Cardiac muscle cell (in vitro differentiated cells and primary cell): ENCODE data around the gene MT1H. TPM values are rescaled to one million over a fixed set of nuclear protein-coding genes. Genes with fewer than 3 reads are reported as not detected.
A peak's percentile ranks its signal among the peaks of the same experiment; 100 is the strongest.

ENCODE experiments used
- DNase-seq, 2 donors: peaks; one replicate each; pipeline versions ENCODE4 v3.0.0 to v3.0.0-alpha.2; 2010 to 2017; ENCODE audit warnings: low read depth in 1 of 2, low spot score in 1 of 2
- H3K27ac ChIP-seq: fragments of 200-600 bp; sonication (generic); 2 replicates; pipeline ENCODE4 v1.5.1; 2016
- H3K27me3 ChIP-seq: fragments of 200-600 bp; sonication (generic); 2 replicates; pipeline ENCODE4 v1.6.0; 2016; ENCODE audit warnings: control low read depth
- H3K36me3 ChIP-seq: fragments of 200-600 bp; sonication (generic); 2 replicates; pipeline ENCODE4 v1.5.1; 2016; ENCODE audit warnings: control low read depth
- H3K4me1 ChIP-seq: fragments of 200-600 bp; sonication (generic); 2 replicates; pipeline ENCODE4 v1.8.1; 2017; ENCODE audit warnings: low read depth, mild to moderate bottlenecking, mixed run types
- H3K4me3 ChIP-seq: fragments of 200-600 bp; sonication (generic); 2 replicates; pipeline ENCODE4 v1.5.1; 2016; ENCODE audit warnings: mild to moderate bottlenecking
- H3K9me3 ChIP-seq: fragments of 200-600 bp; sonication (generic); 2 replicates; pipeline ENCODE4 v1.5.1; 2017; ENCODE audit warnings: low read depth, mild to moderate bottlenecking, control low read depth
- polyA plus RNA-seq: library from polyadenylated mRNA; unstranded; fragments of >200 nt; fragmentation: Nextera tagmentation; extraction: Ambion mirVana; gene quantifications from 2 replicates; pipeline ENCODE4 v1.2.1, GENCODE V29; 2016
- total RNA-seq: library from RNA; depleted of rRNA; stranded (reverse); fragments of >200 nt; gene quantifications from 2 replicates; pipeline ENCODE4 v1.2.3, GENCODE V29; 2016
- TF ChIP-seq, protein P1 (sequence below): IDR thresholded peaks from 2 replicates; pipeline ENCODE4 v1.5.1; 2012; ENCODE audit warnings: low read depth, mild to moderate bottlenecking, low read length

The MT1H gene
- total and polyA plus RNA-seq, 2 experiments from 2014 or later, result not detected

- no peaks in the 10 kb centered on the region for H3K4me1 ChIP-seq
- no peak for DNase-seq
These were observed 34.7 kb upstream of the MT1H start for GRCh38 chr16:56634715-56635440.

GRCh38 chr16:56635441-56635967 is 34.1 kb upstream of the MT1H start:
- no peaks in the 10 kb centered on the region for H3K4me1 ChIP-seq
- no peak for DNase-seq
- no peak overlapping the region for H3K4me3 ChIP-seq

More at GRCh38 chr16:56634715-56635440, 34.7 kb upstream of the MT1H start:
- Histone ChIP-seq H3K27me3 (peaks cover 100% of the 10 kb centered on the region), H3K27ac (no peak overlapping the region), H3K9me3 (no peaks in the 10 kb centered on the region), H3K4me3 (no peak overlapping the region), H3K36me3 (no peaks in the 10 kb centered on the region)
- TF ChIP-seq, protein P1, sequence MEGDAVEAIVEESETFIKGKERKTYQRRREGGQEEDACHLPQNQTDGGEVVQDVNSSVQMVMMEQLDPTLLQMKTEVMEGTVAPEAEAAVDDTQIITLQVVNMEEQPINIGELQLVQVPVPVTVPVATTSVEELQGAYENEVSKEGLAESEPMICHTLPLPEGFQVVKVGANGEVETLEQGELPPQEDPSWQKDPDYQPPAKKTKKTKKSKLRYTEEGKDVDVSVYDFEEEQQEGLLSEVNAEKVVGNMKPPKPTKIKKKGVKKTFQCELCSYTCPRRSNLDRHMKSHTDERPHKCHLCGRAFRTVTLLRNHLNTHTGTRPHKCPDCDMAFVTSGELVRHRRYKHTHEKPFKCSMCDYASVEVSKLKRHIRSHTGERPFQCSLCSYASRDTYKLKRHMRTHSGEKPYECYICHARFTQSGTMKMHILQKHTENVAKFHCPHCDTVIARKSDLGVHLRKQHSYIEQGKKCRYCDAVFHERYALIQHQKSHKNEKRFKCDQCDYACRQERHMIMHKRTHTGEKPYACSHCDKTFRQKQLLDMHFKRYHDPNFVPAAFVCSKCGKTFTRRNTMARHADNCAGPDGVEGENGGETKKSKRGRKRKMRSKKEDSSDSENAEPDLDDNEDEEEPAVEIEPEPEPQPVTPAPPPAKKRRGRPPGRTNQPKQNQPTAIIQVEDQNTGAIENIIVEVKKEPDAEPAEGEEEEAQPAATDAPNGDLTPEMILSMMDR, result no peak

DNA sequence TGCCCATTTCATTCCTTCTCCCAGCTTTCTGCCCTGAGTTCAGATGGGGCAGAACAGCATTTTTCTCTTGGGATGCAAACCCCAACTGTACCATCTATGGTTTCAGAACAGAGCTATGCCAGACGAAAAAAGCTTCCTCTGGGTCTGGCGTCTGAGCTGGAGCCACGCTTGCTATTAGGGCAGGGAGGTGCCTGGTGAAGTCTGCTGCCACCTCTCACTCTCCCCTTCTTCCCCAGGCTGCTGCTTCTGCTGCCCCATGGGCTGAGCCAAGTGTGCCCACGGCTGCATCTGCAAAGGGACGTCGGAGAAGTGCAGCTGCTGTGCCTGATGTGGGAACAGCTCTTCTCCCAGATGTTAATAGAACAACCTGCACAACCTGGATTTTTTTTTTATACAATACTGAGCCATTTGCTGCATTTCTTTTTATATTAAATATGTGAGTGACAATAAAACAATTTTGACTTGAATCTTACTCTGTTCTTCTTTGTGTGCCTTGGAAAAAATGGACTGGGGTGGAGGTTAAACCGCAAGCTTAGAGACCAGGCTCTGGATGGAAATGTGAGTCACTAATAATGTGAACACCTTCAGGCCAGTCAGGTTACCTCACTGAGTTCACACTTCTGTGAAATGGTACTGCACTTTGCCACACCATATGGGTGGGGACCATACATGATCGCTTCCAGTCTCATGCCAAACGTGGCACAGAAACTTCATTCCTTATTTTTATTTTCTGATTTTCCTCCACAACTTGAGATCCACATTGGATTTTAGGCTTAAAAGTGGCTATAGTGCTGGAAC is 32.8 kb upstream of the MT1H start:
- Histone ChIP-seq H3K4me3 (no peak overlapping the region), H3K4me1 (no peaks in the 10 kb centered on the region), H3K36me3 (no peaks in the 10 kb centered on the region), H3K27me3 (peaks cover 100% of the 10 kb centered on the region), H3K27ac (no peak overlapping the region), H3K9me3 (no peaks in the 10 kb centered on the region)
- no peak for DNase-seq
- TF ChIP-seq, protein P1, result no peak

More at GRCh38 chr16:56635441-56635967, 34.1 kb upstream of the MT1H start:
- TF ChIP-seq, protein P1, result no peak
- Histone ChIP-seq H3K27me3 (peaks cover 100% of the 10 kb centered on the region), H3K36me3 (no peaks in the 10 kb centered on the region), H3K9me3 (no peaks in the 10 kb centered on the region), H3K27ac (no peak overlapping the region)

- H3K4me3 ChIP-seq, result peak within 1 kb of the TSS; percentile 36
- no peaks in the 10 kb centered on the region for H3K9me3 ChIP-seq
- H3K4me1 ChIP-seq, result no peaks in the 10 kb centered on the region
- TF ChIP-seq, protein P1, result no peak
- no peaks in the 10 kb centered on the region for H3K36me3 ChIP-seq
- H3K27me3 ChIP-seq, result peaks cover 100% of the 10 kb centered on the region
- DNase-seq, result peak; percentile 65 to 69
- H3K27ac ChIP-seq, result no peak within 1 kb of the TSS
These were observed 31.5 kb upstream of the MT1H start, which contains the start of gene MT1A for GRCh38 chr16:56637814-56638750. TSS of gene MT1A (plus strand) at chr16:56638666. CDS start at chr16:56638739, 73 bp downstream.

GRCh38 chr16:56639045-56639444 is 30.6 kb upstream of the MT1H start:
- TF ChIP-seq, protein P1, result no peak
- DNase-seq, result no peak
- Histone ChIP-seq H3K36me3 (no peaks in the 10 kb centered on the region), H3K9me3 (no peaks in the 10 kb centered on the region), H3K27me3 (peaks cover 100% of the 10 kb centered on the region), H3K27ac (no peak overlapping the region), H3K4me3 (no peak overlapping the region), H3K4me1 (peaks cover 5% of the 10 kb centered on the region)
